SHP77 treated with DMSO at 0.1 percent for 48 hours (cell line): Measurements from ENCODE around the gene ALB.

Experiments used
- DNase-seq: peaks from one replicate; lab custom pipeline; 2025; lab: John Stamatoyannopoulos, UW

The ALB gene

DNA sequence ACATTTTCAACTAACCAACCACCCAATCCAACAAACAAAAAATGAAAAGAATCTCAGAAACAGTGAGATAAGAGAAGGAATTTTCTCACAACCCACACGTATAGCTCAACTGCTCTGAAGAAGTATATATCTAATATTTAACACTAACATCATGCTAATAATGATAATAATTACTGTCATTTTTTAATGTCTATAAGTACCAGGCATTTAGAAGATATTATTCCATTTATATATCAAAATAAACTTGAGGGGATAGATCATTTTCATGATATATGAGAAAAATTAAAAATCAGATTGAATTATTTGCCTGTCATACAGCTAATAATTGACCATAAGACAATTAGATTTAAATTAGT lies 27.7 kb downstream of the ALB start:
- DNase-seq, result no peak

DNA sequence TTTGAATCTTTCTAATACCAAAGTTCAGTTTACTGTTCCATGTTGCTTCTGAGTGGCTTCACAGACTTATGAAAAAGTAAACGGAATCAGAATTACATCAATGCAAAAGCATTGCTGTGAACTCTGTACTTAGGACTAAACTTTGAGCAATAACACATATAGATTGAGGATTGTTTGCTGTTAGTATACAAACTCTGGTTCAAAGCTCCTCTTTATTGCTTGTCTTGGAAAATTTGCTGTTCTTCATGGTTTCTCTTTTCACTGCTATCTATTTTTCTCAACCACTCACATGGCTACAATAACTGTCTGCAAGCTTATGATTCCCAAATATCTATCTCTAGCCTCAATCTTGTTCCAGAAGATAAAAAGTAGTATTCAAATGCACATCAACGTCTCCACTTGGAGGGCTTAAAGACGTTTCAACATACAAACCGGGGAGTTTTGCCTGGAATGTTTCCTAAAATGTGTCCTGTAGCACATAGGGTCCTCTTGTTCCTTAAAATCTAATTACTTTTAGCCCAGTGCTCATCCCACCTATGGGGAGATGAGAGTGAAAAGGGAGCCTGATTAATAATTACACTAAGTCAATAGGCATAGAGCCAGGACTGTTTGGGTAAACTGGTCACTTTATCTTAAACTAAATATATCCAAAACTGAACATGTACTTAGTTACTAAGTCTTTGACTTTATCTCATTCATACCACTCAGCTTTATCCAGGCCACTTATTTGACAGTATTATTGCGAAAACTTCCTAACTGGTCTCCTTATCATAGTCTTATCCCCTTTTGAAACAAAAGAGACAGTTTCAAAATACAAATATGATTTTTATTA lies 28.3 kb downstream of the ALB start:
- no peak for DNase-seq

DNA sequence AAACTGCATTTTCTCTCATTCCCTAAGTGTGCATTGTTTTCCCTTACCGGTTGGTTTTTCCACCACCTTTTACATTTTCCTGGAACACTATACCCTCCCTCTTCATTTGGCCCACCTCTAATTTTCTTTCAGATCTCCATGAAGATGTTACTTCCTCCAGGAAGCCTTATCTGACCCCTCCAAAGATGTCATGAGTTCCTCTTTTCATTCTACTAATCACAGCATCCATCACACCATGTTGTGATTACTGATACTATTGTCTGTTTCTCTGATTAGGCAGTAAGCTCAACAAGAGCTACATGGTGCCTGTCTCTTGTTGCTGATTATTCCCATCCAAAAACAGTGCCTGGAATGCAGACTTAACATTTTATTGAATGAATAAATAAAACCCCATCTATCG lies 29.1 kb downstream of the ALB start:
- no peak for DNase-seq

DNA sequence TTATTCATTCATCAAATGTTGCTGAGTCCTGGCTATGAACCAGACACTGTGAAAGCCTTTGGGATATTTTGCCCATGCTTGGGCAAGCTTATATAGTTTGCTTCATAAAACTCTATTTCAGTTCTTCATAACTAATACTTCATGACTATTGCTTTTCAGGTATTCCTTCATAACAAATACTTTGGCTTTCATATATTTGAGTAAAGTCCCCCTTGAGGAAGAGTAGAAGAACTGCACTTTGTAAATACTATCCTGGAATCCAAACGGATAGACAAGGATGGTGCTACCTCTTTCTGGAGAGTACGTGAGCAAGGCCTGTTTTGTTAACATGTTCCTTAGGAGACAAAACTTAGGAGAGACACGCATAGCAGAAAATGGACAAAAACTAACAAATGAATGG lies 30.2 kb downstream of the ALB start:
- no peak for DNase-seq

DNA sequence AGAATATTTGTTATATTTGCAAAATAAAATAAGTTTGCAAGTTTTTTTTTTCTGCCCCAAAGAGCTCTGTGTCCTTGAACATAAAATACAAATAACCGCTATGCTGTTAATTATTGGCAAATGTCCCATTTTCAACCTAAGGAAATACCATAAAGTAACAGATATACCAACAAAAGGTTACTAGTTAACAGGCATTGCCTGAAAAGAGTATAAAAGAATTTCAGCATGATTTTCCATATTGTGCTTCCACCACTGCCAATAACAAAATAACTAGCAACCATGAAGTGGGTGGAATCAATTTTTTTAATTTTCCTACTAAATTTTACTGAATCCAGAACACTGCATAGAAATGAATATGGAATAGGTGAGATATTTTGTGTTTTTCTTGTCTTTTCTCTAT lies 31.9 kb downstream of the ALB start, which contains the start of gene AFP:
Gene AFP, plus strand, starts transcription at position 238 of the 400 bp plus-strand sequence. Its CDS starts 42 bp downstream, at position 280.
- DNase-seq, result no peak

DNA sequence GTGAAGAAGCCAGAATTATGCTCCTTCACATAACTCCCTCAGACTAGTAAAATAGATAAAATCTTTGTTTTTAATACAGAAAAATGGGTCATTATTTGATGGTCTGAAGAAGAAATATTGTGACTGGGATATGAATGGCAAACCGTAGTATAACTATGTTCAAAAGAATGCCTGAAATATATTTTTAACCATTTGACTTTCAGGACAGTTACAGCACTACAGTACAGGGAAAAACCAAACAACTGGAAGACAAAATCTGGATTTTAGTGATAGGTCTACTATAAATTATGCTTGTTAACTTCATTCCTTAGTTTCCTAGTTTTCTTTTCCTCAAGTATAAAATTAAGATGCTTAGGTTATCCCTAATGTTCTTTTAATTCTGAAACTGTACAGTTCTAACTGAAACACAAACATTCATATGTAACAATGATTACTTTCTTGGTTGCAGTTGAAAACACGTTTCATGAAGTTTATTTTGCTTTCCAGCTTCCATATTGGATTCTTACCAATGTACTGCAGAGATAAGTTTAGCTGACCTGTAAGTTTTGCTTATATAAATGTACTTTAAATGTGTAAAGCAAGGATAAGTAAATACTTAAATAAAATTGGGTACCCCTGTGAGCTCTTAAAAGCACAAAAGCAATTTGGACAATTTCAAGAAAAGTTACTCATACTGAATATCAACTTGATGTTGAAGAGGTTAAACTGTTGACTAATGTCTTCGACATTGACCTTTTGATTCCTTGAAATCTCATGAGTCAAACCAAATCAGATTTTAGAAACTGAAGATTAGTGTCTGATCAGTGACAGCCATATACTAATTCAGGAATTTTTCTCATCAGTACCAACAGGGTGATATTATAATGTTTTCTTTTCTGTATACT lies 32.8 kb downstream of the ALB start:
- no peak for DNase-seq

DNA sequence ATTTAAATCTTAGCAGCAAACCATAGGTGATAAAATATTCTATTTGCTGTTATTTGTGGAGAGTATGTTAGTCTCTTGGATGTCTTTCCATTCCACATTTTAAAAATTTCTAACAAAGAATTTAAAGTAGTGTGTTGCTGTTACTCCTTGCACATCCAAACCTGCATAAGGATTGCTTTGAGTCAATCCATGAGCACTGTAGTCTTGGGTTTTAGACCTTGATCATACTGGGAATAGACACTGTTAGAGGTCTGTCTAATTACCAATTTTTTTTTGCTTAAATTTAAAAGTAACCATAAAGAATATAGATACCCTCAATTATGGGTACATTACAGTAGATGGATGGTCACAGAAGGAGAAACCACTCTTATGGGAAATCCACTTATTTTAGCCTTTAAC lies 33.5 kb downstream of the ALB start:
- DNase-seq, result no peak

DNA sequence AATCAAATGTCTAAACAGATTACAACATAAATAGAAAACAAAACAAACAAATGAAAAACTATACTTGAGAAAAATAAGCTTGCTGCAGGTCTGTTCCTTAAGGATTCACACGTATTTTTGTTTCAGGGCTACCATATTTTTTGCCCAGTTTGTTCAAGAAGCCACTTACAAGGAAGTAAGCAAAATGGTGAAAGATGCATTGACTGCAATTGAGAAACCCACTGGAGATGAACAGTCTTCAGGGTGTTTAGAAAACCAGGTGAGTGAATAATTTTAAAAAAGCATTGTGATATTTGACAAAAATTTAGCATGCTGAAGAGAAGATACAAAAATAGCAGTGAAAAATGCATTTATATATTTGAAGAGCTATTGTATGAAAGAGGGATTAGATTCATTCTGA lies 34.0 kb downstream of the ALB start:
- DNase-seq, result no peak

DNA sequence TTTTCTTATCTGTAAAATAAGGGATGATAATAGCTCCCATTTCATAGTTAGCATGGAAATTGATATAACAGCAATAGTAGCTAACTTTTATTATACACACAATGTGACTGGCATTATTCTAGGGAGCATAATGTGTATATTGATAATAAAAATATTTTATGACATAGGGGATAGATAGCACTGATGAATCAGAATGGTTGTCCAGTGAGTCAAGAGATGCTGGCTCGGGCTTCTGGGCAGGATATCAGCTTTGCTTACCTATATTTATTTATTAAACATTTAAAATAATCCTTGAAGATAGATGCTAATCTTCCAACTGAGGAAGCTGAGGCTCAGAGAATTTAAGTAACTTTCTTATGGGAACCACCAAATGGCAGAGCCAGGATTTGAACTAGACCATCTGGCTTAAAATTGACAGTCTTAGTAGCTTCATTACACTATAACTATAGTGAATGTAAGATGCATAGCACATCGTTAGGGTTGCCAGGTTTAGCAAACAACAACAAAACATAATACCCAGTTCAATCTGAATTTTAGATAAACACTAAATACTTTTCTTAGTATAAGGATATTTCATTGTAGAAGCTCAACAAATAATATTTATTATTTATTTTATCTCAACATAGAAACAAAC lies 34.6 kb downstream of the ALB start:
- no peak for DNase-seq

DNA sequence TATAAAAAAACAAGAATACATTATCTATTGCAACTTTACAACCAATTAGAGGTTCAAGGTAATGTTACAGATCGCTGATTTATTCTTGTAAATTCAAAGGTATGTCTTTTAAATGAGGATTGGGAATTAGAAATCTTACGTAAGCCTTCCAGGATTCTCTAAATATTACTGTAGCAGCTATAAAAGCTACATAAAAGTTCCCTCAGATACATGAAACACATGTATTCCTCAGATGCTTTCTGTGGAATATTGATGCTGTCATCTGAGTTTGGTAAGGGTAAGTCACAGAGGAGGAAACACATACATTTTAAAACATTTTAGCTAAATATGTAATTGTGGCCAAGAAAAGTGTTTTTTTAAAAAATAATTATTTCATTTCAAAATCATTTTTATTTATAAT lies 35.4 kb downstream of the ALB start:
- DNase-seq, result no peak

DNA sequence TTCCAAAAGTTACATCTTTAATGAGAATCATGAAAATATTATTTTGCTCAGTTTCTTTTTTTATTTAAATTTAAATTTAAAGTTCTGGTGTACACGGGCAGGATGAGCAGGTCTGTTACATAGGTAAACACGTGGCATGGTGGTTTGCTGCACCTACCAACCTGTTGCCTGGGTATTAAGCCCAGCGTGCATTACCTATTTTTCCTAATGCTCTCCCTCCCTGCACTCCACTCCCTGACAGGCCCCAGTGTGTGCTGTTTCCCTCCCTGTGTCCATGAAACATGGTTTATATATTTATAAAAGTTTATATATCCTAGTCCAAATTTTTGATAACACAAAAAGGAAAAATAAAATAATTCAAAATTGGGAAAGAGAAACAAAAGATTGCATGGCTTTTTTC lies 35.9 kb downstream of the ALB start:
- DNase-seq, result no peak

DNA sequence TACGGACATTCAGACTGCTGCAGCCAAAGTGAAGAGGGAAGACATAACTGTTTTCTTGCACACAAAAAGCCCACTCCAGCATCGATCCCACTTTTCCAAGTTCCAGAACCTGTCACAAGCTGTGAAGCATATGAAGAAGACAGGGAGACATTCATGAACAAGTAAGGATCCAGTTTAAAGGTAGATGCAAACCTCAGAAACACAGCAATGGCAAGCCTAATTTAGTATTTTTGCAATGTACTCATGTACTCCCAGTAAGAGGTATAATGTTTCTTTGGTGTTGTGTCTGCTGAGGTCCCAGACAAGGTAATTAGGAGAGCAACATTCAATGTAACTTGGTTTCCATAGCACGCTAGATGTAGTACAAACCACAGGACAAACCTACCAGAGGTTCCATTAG lies 36.6 kb downstream of the ALB start:
- DNase-seq, result no peak

DNA sequence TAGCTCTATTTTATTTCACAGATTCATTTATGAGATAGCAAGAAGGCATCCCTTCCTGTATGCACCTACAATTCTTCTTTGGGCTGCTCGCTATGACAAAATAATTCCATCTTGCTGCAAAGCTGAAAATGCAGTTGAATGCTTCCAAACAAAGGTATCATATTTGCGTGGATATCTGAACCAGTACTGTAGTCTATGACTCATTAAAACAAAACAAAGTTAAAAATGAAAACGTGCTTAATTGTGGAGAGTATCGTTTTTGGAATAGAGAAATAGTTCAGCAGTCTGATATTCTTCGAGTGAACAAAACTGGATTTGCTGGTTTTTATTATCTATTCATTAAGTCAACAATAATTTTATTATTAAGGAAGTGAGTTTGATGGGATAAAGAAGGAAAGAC lies 38.2 kb downstream of the ALB start:
- DNase-seq, result no peak

DNA sequence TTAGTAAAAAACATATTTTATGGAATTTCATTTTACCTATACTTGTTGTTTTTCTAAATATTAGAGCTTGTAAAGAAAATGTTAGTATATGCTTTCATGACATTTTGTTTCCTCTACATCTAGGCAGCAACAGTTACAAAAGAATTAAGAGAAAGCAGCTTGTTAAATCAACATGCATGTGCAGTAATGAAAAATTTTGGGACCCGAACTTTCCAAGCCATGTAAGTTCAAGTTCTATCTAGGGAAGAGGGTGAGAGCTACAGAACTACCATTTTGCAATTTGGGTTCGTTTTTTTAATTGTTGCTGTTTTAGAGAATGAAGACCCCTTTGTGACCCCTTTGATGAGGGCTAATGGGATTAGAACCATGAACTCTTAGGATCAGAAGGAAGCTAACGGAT lies 39.1 kb downstream of the ALB start:
- no peak for DNase-seq

DNA sequence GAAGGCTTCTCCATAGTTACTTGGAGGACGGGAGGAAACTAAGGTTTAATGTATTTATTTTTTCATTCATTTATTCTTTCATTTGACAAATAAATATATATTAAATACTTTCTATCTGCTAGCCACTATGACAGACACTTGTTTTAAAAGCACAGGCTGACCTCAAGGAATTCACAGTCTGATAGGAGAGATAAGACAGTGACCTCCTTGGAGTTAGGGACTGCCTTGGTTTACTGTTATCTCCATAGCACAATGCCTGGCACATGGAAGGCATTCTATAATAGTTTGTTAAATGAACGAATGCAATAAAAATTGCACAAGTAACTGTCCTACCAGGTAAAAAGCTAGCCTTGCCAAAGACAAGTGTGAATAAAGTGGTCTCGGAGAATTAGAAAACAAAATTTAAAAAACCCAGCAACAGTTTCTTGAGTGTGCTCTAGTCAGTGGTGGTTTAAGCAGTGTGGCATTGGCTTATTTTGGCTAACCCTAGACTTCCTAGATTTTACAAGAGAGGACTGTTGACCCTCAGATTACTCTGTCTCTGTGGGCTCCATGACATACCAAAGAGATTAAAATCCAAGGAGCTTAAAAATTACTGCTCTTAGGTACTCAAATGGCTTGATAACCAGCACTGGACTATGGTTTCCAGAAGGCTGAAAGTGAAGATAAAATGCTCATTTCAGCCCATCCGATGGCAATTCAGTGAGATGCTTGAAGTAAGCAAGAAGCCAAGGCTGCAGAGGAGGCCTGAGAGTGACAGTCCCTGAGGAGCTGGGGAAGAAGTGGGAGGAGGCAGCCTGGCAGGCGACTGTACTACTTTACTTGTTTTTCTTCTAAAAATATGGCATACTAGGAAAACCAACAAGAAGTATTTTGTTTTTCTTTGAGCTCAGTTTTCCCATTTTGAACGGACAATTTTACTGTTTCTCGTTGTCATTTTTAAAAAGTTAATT lies 41.6 kb downstream of the ALB start:
- no peak for DNase-seq

DNA sequence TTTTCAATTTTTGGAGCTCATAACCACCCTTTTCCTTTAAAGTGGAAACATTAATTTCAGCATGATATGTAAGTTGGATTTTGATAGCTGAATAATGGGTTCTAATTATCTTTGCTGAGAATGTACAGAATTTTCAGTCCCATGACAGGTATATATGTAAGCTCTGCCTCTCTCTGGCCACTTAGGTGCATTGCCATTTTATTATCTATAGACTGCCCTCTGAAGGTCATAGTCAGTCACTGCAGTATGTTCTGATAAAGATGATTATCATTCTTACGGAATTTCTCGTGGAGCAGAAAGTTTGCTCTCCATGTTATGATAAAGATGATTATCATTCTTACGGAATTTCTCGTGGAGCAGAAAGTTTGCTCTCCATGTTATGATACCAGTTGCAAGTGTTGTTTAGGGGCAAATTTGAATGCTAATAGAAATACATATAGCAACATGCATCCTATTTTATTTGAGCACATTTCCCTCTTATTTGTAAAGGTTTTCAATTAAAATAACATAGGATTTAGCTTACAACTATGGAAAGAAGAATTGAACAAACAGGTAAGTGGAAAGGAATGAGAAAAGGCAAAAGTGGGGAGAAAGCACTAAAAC lies 42.4 kb downstream of the ALB start:
- DNase-seq, result peak; percentile 49

DNA sequence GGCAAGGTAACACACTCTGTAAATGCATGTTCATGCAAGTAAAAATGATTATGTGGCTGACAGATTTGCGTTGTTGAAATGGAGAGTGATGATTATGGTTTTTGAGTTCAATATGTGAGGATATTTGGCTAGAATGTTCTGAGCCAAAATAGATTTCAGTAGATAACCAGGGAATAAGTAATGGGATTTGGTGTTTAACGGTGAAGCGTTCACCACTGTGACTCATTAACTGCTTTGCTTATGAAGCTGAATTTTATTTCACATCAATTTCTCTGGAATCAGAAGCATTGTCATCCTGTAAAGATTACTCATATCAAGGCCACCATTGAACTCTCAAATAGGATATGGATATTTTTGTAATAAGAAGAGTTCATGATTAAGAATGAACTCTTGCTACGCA lies 43.6 kb downstream of the ALB start:
- no peak for DNase-seq

DNA sequence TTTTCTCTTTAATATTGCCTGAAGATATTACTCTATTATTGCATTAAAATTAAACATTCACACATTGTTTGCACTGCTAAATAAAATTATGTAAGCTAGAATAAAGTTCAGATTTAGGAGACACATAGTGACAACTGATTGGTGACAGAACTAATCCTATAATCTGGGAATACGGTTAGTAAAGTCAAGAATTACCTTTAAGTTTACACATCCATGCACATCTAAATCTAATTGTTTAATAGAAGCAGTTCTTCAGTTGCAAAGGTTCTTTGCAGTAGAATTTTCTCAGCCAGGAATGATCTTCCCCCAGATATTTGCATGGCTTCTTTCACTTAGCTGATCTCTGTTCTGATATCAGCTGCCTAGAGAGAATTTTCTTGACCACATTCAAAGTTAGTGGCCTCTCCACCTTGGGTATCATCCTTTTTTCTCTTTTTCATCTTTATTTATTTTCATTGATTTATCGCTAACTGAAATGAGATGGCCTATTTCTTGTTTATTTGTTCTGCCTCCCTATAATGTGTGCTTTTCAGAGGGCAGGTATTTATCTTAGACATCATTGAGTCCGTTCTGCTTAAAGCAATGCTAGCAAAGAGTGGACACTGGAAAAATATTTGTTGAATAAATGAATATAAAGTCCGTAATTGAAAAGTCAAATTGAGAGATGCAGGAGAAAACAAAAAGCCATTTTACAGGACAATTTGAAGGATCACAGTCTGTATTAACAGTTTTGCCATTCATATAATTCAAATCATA lies 44.5 kb downstream of the ALB start:
- DNase-seq, result no peak

DNA sequence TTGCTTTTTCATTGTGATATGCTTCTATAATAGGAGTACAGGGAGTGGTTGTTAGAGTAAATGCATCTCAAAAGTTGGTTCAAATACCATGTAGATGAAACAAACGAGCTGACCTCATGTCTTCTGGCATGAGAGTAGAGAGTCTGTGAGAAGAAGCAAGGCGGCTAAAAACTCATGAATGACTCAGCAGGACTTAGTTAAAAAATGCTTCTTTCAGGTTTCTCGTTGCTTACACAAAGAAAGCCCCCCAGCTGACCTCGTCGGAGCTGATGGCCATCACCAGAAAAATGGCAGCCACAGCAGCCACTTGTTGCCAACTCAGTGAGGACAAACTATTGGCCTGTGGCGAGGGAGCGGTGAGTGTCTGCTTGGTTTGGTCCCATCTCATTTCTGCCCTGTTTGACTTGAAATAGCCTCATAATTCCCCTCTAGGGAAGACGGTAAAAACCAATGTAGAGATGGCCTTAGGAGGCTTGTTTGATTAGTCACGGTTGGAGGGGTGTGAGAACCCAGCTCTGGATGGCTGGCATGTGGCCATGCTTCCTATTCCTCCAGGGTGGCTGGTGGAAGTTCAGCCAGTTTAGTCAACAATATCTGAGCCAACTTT lies 46.4 kb downstream of the ALB start:
- DNase-seq, result peak; percentile 82

DNA sequence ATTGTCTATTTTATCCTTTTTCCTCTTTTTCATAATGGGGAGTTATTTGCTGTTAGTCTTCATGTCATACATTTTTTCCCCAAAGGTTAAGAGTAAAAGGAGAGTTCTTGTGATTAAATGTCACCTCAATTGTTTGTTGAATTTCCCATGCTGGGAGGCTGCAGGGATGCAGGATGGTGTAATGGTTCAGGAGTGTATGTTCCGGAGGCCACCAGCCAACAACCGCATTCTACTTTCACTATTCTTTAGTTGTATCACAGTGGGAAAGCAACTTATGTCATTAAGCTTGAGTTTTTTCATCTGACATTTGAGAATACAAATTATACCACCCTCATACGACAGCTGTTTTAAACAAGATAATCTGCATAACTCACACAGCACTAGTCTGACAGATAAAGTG lies 47.3 kb downstream of the ALB start:
- DNase-seq, result peak; percentile 12
